IMR-90 (cell line): ENCODE data around the gene CTNND2. TPM values are rescaled to one million over a fixed set of nuclear protein-coding genes. Genes with fewer than 3 reads are reported as not detected.

Source experiments
- ATAC-seq: fragments of 200-7000 bp; cut with Tn5 transposase; 2 replicates; pipeline ENCODE4 v1.9.1; 2020; ENCODE audit warnings: low read depth, mild to moderate bottlenecking, moderate library complexity
- BruUV-seq: library from RNA; stranded (reverse); fragments of 400-500 nt; replicated peaks from 2 replicates; lab custom pipeline; 2021; lab: Mats Ljungman, UMichigan
- CTCF ChIA-PET: fragments of 300-600 bp; formaldehyde crosslinking; extraction: SDS; loops from one replicate; lab custom pipeline; 2021; ENCODE audit warnings: antibody characterized with exemption; lab: Yijun Ruan, JAX
- POLR2A ChIA-PET: fragments of 300-600 bp; sonication (Branson Sonifier 250); formaldehyde crosslinking; loops from one replicate; lab custom pipeline; 2022; ENCODE audit warnings: antibody characterized with exemption; ENCODE audit not compliant: unreplicated experiment; lab: Charles Lee
- DNase-seq: peaks from one replicate; pipeline ENCODE4 v3.0.0; 2013
- H2AFZ ChIP-seq: replicated peaks from 2 replicates; pipeline ENCODE3; 2013; ENCODE audit warnings: low read length, mild to moderate bottlenecking; ENCODE audit not compliant: poor library complexity
- H2AK5ac ChIP-seq: 2 replicates; pipeline ENCODE4 v1.6.1; 2013; ENCODE audit warnings: low read depth, low read length, inconsistent platforms
- H2AK9ac ChIP-seq: replicated peaks from 2 replicates; pipeline ENCODE3; 2013; ENCODE audit warnings: mild to moderate bottlenecking, low read depth, low read length, moderate library complexity; ENCODE audit not compliant: poor library complexity
- H2BK120ac ChIP-seq: 2 replicates; pipeline ENCODE4 v1.6.1; 2013; ENCODE audit warnings: low read depth, low read length, inconsistent platforms
- H2BK15ac ChIP-seq: 3 replicates; pipeline ENCODE4 v1.6.1; 2013; ENCODE audit warnings: low read depth, low read length, inconsistent platforms
- H2BK20ac ChIP-seq: 2 replicates; pipeline ENCODE4 v1.6.1; 2013; ENCODE audit warnings: low read depth, mild to moderate bottlenecking, inconsistent platforms, low read length, moderate library complexity
- H2BK5ac ChIP-seq: 2 replicates; pipeline ENCODE4 v1.6.1; 2013; ENCODE audit warnings: mild to moderate bottlenecking, low read depth, low read length, inconsistent platforms; ENCODE audit not compliant: poor library complexity, severe bottlenecking
- H3K14ac ChIP-seq: replicated peaks from 2 replicates; pipeline ENCODE4 v1.6.1; 2013; ENCODE audit warnings: low read depth, low read length, inconsistent platforms
- H3K18ac ChIP-seq: 2 replicates; pipeline ENCODE4 v1.6.1; 2013; ENCODE audit warnings: low read depth, low read length, control low read depth
- H3K23ac ChIP-seq: 2 replicates; pipeline ENCODE4 v1.6.1; 2013; ENCODE audit warnings: low read depth, low read length, inconsistent platforms
- H3K27ac ChIP-seq: 2 replicates; pipeline ENCODE4 v1.5.1; 2013; ENCODE audit warnings: mild to moderate bottlenecking, control low read depth, low read length; ENCODE audit not compliant: insufficient read depth
- H3K27me3 ChIP-seq: 2 replicates; pipeline ENCODE4 v1.6.1; 2013; ENCODE audit warnings: low read length; ENCODE audit not compliant: control insufficient read depth, insufficient read depth
- H3K36me3 ChIP-seq: 2 replicates; pipeline ENCODE4 v1.6.1; 2013; ENCODE audit warnings: low read length, mixed read lengths; ENCODE audit not compliant: control insufficient read depth, insufficient read depth
- H3K4ac ChIP-seq: 2 replicates; pipeline ENCODE4 v1.6.1; 2013; ENCODE audit warnings: low read depth, low read length, inconsistent platforms
- H3K4me1 ChIP-seq: 2 replicates; pipeline ENCODE4 v1.6.1; 2013; ENCODE audit warnings: low read length, mixed read lengths; ENCODE audit not compliant: control insufficient read depth, insufficient read depth
- H3K4me2 ChIP-seq: 2 replicates; pipeline ENCODE4 v1.6.1; 2013; ENCODE audit warnings: low read depth, mild to moderate bottlenecking, control low read depth, low read length, moderate library complexity
- H3K4me3 ChIP-seq: 2 replicates; pipeline ENCODE4 v1.5.1; 2013; ENCODE audit warnings: low read depth, mild to moderate bottlenecking, control low read depth, low read length, moderate library complexity; ENCODE audit not compliant: insufficient read depth
- H3K56ac ChIP-seq: 2 replicates; pipeline ENCODE4 v1.6.1; 2013; ENCODE audit warnings: low read length, inconsistent platforms; ENCODE audit not compliant: insufficient read depth; ENCODE audit errors: extremely low read depth
- H3K79me1 ChIP-seq, 2 experiments: 2 replicates each; pipeline ENCODE4 v1.6.1; 2013; ENCODE audit warnings: low read length in 2 of 2, inconsistent platforms in 1 of 2, low read depth in 1 of 2
- H3K9ac ChIP-seq: 2 replicates; pipeline ENCODE4 v1.6.1; 2013; ENCODE audit warnings: low read depth, low read length, control low read depth
- H3K9me1 ChIP-seq: 2 replicates; pipeline ENCODE4 v1.6.1; 2013; ENCODE audit warnings: low read length, inconsistent platforms; ENCODE audit not compliant: insufficient read depth
- H3K9me3 ChIP-seq: 2 replicates; pipeline ENCODE4 v1.6.1; 2013; ENCODE audit warnings: low read length; ENCODE audit not compliant: control insufficient read depth, insufficient read depth
- H4K20me1 ChIP-seq: 2 replicates; pipeline ENCODE4 v1.6.1; 2013; ENCODE audit warnings: low read length, inconsistent platforms; ENCODE audit not compliant: insufficient read depth
- H4K5ac ChIP-seq: 2 replicates; pipeline ENCODE4 v1.6.1; 2013; ENCODE audit warnings: mild to moderate bottlenecking, low read depth, low read length, control low read depth
- H4K8ac ChIP-seq, 2 experiments: 2 replicates each; pipeline ENCODE4 v1.6.1; 2013; ENCODE audit warnings: low read depth in 2 of 2, low read length in 2 of 2, control low read depth in 1 of 2, inconsistent platforms in 1 of 2
- H4K91ac ChIP-seq: 2 replicates; pipeline ENCODE4 v1.6.1; 2013; ENCODE audit warnings: low read depth, low read length, inconsistent platforms; ENCODE audit not compliant: insufficient read depth
- BHLHE40 ChIP-seq: fragments of 150-350 bp; IDR thresholded peaks from 2 replicates; pipeline ENCODE4 v1.6.1; 2016; ENCODE audit warnings: mild to moderate bottlenecking, low read depth, low read length
- CHD1 ChIP-seq: IDR thresholded peaks from 2 replicates; pipeline ENCODE4 v1.6.1; 2012; ENCODE audit warnings: low read depth, low read length, improper control_type of control experiment
- FOS ChIP-seq: fragments of 150-350 bp; IDR thresholded peaks from 2 replicates; pipeline ENCODE4 v1.6.1; 2016; ENCODE audit warnings: low read depth, low read length
- MAFK ChIP-seq: IDR thresholded peaks from 2 replicates; pipeline ENCODE4 v1.6.1; 2012; ENCODE audit warnings: low read depth, low read length, improper control_type of control experiment
- MAZ ChIP-seq: IDR thresholded peaks from 2 replicates; pipeline ENCODE4 v1.6.1; 2012; ENCODE audit warnings: low read depth, mild to moderate bottlenecking, low read length, improper control_type of control experiment, moderate library complexity, borderline replicate concordance
- MXI1 ChIP-seq: IDR thresholded peaks from 2 replicates; pipeline ENCODE4 v1.6.1; 2012; ENCODE audit warnings: low read depth, mild to moderate bottlenecking, low read length, moderate library complexity, borderline replicate concordance
- NFE2L2 ChIP-seq: fragments of 150-350 bp; IDR thresholded peaks from 2 replicates; pipeline ENCODE4 v1.6.1; 2016; ENCODE audit warnings: low read depth, mild to moderate bottlenecking, low read length
- POLR2A ChIP-seq: IDR thresholded peaks from 2 replicates; pipeline ENCODE4 v1.6.1; 2012; ENCODE audit warnings: mild to moderate bottlenecking, low read depth, low read length
- RAD21 ChIP-seq: IDR thresholded peaks from 2 replicates; pipeline ENCODE4 v1.6.1; 2012; ENCODE audit warnings: low read length, improper control_type of control experiment
- RCOR1 ChIP-seq: IDR thresholded peaks from 2 replicates; pipeline ENCODE4 v1.6.1; 2012; ENCODE audit warnings: mild to moderate bottlenecking, low read length, improper control_type of control experiment; ENCODE audit not compliant: insufficient replicate concordance
- RFX5 ChIP-seq: IDR thresholded peaks from 2 replicates; pipeline ENCODE4 v1.8.0; 2012; ENCODE audit warnings: low read depth, mild to moderate bottlenecking, low read length, moderate library complexity
- WGBS, 2 experiments: methylation state at CpG; one replicate each; pipeline versions ENCODE4 v1.1.5 to v1.1.7; 2013; ENCODE audit warnings: missing lambda C conversion rate in 2 of 2; ENCODE audit not compliant: insufficient read length in 1 of 2; ENCODE audit errors: extremely low coverage in 2 of 2; 5-methylcytosine and 5-hydroxymethylcytosine counted together
- dilution Hi-C: fragments of 300-500 bp; cut with HindIII; formaldehyde crosslinking; loops from one replicate; pipeline ENCODE4 v1.14.3; 2018; ENCODE audit warnings: low sequenced_read_pairs; ENCODE audit not compliant: unreplicated experiment
- in situ Hi-C: fragments of 300-500 bp; cut with MboI; formaldehyde crosslinking; loops from 3 replicates; pipeline ENCODE4 v1.14.3; 2019; ENCODE audit warnings: low sequenced_read_pairs, inconsistent platforms, mixed read lengths
- intact Hi-C: fragments of 100-400 bp; cut with micrococcal nuclease; formaldehyde crosslinking; loops from 2 replicates; pipeline ENCODE4 v1.10.0; 2022
- polyA plus RNA-seq, 3 experiments: library from polyadenylated mRNA; depleted of rRNA; stranded (reverse); fragments of >200 nt; gene quantifications; 2 replicates each; pipeline ENCODE4 v1.2.3, GENCODE V29; 2012; ENCODE audit warnings: low replicate concordance in 1 of 3
- total RNA-seq: library from RNA; depleted of rRNA; stranded (reverse); fragments of >200 nt; gene quantifications from 2 replicates; pipeline ENCODE4 v1.2.3, GENCODE V29; 2012
- TF ChIP-seq, protein P1 (sequence below): conservative IDR thresholded peaks from 2 replicates; pipeline ENCODE4 v1.5.1; 2012; ENCODE audit warnings: mild to moderate bottlenecking, low read depth, low read length, improper control_type of control experiment
- TF ChIP-seq, protein P2 (sequence below): fragments of 150-350 bp; IDR thresholded peaks from 2 replicates; pipeline ENCODE4 v1.6.1; 2016; ENCODE audit warnings: low read depth, mild to moderate bottlenecking, low read length, moderate library complexity, borderline replicate concordance
- TF ChIP-seq, protein P3 (sequence below): fragments of 150-350 bp; IDR thresholded peaks from 2 replicates; pipeline ENCODE4 v1.6.1; 2017; ENCODE audit warnings: mild to moderate bottlenecking, antibody characterized with exemption, low read length, low read depth

CTNND2 gene
- total and polyA plus RNA-seq, 2 of the 4 experiments (the other 2 are of a cell fraction): not detected

DNA sequence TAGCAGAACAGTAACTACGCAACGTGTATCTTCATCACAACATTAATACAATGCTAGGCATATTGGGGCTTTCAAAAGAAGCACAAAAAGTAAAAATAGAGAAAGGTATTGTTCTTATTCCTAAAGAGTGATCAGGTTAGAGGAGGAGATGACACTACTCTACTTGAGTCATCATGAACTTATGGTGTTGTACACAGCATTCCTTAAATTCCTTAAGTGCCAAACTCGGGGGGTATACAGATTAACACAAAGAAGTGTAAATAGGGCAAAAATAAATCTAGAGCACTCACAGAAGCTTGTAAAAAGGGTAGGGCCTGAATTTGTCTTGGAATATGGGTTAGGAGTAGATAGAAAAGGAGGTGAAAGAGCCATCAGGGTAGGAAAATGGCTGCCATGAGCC lies 835.2 kb downstream of the CTNND2 start:
- no peak overlapping the region for H4K8ac ChIP-seq
- no peaks in the 10 kb centered on the region for H3K36me3 ChIP-seq
- H3K4me3 ChIP-seq: no peak overlapping the region
- H3K79me1 ChIP-seq: no peaks in the 10 kb centered on the region
- H4K91ac ChIP-seq: no peak overlapping the region
- ChIA-PET POLR2A (no interaction called here), CTCF (no interaction called here)
- H3K4me2 ChIP-seq: no peak overlapping the region
- H3K27ac ChIP-seq: no peak overlapping the region
- peaks cover 5% of the 10 kb centered on the region for H3K27me3 ChIP-seq
- WGBS, 2 experiments: 0% methylated on average over 1 of the region's 3 CpGs; no CpG with 5 or more reads in 1 of the 2 experiments
- no peak overlapping the region for H4K5ac ChIP-seq
- H2AK5ac ChIP-seq: no peak overlapping the region
- no peaks in the 10 kb centered on the region for H3K9me3 ChIP-seq
- H2AFZ ChIP-seq: no peak overlapping the region
- no TSS peak for BruUV-seq
- H4K20me1 ChIP-seq: no peaks in the 10 kb centered on the region
- H3K4ac ChIP-seq: no peak overlapping the region
- ATAC-seq: no peak
- DNase-seq: no peak
- H3K9me1 ChIP-seq: no peaks in the 10 kb centered on the region
- TF ChIP-seq POLR2A: no peak
- no peak for TF ChIP-seq BHLHE40
- TF ChIP-seq RFX5: no peak
- TF ChIP-seq NFE2L2: no peak
- no peak for TF ChIP-seq MAZ
- no peak for TF ChIP-seq MAFK
- TF ChIP-seq RCOR1: no peak
- TF ChIP-seq, protein P1, sequence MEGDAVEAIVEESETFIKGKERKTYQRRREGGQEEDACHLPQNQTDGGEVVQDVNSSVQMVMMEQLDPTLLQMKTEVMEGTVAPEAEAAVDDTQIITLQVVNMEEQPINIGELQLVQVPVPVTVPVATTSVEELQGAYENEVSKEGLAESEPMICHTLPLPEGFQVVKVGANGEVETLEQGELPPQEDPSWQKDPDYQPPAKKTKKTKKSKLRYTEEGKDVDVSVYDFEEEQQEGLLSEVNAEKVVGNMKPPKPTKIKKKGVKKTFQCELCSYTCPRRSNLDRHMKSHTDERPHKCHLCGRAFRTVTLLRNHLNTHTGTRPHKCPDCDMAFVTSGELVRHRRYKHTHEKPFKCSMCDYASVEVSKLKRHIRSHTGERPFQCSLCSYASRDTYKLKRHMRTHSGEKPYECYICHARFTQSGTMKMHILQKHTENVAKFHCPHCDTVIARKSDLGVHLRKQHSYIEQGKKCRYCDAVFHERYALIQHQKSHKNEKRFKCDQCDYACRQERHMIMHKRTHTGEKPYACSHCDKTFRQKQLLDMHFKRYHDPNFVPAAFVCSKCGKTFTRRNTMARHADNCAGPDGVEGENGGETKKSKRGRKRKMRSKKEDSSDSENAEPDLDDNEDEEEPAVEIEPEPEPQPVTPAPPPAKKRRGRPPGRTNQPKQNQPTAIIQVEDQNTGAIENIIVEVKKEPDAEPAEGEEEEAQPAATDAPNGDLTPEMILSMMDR: no peak
- TF ChIP-seq, protein P2, sequence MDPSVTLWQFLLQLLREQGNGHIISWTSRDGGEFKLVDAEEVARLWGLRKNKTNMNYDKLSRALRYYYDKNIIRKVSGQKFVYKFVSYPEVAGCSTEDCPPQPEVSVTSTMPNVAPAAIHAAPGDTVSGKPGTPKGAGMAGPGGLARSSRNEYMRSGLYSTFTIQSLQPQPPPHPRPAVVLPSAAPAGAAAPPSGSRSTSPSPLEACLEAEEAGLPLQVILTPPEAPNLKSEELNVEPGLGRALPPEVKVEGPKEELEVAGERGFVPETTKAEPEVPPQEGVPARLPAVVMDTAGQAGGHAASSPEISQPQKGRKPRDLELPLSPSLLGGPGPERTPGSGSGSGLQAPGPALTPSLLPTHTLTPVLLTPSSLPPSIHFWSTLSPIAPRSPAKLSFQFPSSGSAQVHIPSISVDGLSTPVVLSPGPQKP: no peak
- TF ChIP-seq CHD1: no peak
- no peak for TF ChIP-seq MXI1
- TF ChIP-seq FOS: no peak
- no peak for TF ChIP-seq RAD21
- TF ChIP-seq, protein P3, sequence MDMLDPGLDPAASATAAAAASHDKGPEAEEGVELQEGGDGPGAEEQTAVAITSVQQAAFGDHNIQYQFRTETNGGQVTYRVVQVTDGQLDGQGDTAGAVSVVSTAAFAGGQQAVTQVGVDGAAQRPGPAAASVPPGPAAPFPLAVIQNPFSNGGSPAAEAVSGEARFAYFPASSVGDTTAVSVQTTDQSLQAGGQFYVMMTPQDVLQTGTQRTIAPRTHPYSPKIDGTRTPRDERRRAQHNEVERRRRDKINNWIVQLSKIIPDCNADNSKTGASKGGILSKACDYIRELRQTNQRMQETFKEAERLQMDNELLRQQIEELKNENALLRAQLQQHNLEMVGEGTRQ: no peak
- intact Hi-C loops: no loop called here
- H3K14ac ChIP-seq: no peak overlapping the region
- H3K4me1 ChIP-seq: no peaks in the 10 kb centered on the region
- no peak overlapping the region for H3K56ac ChIP-seq
- in situ Hi-C loops: no loop called here
- H2BK15ac ChIP-seq: no peak overlapping the region
- no peak overlapping the region for H3K23ac ChIP-seq
- no peak overlapping the region for H2BK120ac ChIP-seq
- no peak overlapping the region for H2BK20ac ChIP-seq
- H3K18ac ChIP-seq: no peak overlapping the region
- no peak overlapping the region for H3K9ac ChIP-seq
- no peak overlapping the region for H2AK9ac ChIP-seq
- H2BK5ac ChIP-seq: no peak overlapping the region
- dilution Hi-C loops: no loop called here
